Lung microvascular endothelial cell (primary cell): ENCODE measurements around the gene MXD1. TPM values are rescaled to one million over a fixed set of nuclear protein-coding genes. Genes with fewer than 3 reads are reported as not detected.
A peak's percentile ranks its signal among the peaks of the same experiment; 100 is the strongest.

ENCODE experiments used
- DNase-seq, 2 donors: peaks; one replicate each; pipeline versions ENCODE4 v3.0.0 to v3.0.0-alpha.2; 2010; ENCODE audit warnings: low read depth in 2 of 2
- total RNA-seq: library from RNA; depleted of rRNA; stranded (reverse); fragments of >200 nt; gene quantifications from 2 replicates; pipeline ENCODE4 v1.2.1, GENCODE V29; 2014

The MXD1 gene
- total RNA-seq, 1 donor from 2014 or later: 4.8 TPM

DNA sequence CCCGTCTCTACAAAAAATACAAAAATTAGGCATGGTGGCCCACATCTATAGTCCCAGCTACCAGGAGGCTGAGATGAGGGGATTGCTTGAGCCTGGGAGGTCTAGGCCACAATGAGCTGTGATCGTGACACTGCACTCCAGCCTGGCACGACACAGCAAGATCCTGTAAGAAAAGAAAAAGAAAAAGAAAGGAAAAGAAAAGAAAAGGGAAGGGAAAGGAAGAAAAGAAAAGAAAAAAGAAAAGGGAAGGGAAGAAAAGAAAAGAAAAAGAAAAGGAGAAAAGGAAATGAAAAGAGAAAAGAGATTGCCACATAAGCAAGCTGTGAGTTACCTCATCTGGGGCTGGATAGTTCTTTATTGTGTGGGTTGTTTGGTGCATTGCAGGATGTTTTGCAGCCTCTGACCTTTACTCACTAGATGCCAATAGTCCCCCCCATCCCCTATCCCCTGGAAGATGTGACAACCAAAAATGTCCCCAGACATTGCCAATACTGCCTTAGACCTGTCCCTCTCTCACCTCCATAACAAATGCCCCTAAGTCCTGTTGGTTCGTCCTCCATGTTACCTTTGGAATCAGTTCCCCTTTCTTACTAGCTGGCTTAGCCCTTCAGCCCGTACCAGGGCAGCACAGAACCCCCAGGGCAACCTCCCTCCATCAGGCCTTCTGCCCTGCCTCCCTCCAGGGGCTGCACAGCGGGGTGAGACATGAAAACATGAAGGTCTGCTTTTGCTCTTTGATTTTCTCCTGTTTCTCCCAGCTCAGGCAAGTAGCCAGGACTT is 37.6 kb downstream of the MXD1 start:
- no peak for DNase-seq

DNA sequence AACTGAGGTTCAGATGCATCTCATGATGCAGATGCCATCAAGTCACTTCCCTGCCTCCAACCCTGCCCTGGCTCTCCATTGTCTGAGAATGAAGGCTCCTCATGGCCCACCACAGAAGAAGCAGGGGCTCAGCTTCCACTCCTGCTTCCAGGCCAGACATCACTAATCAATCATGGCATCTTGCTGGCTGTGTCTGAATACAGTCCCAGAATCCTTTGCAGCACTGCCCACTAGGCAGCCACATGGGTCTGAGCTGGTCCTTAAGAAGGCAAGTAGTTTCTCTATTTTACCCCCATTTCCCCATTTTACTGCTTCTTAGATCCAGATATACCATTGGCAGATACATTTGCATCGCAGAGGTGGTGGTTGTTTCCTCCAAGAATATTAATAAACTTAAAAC is 39.2 kb downstream of the MXD1 start:
- DNase-seq: no peak

DNA sequence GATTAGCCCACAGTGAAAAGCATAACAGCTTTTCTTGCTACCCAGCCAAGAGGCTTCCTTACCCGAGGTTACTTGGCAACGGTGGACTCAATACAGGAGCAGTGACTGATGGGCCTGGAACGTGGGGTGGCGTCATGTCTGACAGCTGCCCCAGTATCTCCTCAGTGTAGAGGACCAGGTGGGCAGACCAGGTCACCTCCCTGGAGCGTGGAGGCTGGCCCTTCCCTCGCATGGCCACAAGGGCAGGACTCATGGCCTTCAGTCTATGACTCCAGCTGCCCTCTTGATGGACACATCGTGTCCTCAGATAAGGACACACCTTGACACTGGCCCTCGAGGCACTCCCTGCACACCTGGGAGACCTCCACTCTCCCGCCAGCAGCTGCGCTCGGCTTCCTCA is 40.1 kb downstream of the MXD1 start:
- no peak for DNase-seq

DNA sequence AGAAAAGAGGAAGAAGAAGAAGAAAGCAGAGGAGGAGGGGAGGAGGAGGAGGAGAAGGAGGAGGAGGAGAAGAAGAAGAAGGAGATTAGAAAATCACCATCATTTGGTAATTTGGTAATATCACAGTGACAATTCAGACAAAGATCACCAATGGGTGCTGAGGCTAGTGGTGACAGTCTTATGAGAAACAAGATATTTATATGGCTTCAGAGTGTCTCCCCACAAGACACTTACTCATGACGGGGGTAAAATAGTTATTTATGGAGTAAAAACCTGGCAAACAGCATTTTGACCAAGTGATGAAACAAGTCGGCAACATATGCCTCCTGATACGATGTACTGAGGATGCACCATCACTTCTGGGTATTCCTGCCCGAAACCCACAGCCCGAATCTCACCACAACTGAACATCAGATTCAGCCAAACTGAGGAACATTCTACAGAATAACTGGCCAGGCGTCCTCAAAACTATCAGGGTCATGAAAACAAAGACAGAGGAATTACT is 41.6 kb downstream of the MXD1 start:
- DNase-seq: no peak

DNA sequence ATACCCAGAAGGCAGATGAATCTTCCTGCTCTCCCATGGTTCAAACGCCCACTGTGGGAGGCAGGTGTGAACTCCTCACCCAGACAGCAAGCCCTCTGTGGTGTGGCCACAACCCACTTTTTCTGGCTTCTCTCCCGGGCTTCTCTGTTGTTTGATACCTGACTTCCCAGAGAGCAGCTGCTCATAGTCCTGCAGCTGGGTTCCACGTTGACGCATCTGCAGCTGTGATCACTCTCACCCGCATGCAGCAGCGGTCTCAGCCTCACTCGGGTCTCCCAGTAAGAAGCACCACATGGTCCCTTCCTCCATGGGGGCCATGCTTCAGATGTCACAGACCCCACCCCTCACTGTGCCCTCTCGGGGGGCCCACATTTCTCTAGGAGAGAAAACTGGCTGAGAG is 43.1 kb downstream of the MXD1 start:
- no peak for DNase-seq

DNA sequence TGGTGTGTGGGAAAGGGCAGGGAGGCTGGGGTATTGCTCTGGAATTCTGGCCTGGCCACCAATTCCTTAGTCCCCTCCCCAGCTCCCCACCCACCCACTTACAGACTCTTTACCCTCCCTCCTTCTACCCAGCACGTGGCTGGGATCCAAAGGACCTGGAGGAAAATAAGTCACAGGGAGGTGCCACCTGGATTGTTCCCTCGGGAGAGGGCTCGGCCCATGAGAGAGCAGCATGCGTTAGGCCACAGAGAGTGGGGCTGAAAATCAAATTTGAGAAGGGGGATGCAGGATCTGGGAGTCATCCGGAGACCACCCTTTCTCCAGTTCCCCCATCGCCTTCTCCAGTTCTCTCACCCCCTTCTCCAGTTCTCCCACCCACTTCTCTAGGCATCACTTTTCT is 43.6 kb downstream of the MXD1 start:
- DNase-seq: no peak

DNA sequence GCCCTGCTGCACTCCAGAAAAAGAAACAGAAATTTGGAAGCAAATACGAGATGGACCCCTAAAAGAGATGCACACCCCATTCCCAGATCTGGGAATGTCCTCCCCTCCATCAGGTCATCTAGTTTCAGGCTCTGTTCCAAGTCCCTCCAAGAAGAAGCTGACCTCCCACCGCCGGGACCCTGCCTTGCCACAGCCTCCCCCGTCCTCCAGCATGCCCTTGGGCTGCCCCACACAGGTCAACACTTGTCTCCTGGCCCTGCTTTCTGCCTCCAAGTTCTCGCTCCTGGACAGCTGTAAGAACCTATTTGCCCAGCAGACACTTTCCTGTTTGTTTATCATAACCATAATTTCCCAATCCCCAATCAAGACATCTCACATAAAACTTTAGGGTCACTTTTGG is 44.5 kb downstream of the MXD1 start:
- no peak for DNase-seq

DNA sequence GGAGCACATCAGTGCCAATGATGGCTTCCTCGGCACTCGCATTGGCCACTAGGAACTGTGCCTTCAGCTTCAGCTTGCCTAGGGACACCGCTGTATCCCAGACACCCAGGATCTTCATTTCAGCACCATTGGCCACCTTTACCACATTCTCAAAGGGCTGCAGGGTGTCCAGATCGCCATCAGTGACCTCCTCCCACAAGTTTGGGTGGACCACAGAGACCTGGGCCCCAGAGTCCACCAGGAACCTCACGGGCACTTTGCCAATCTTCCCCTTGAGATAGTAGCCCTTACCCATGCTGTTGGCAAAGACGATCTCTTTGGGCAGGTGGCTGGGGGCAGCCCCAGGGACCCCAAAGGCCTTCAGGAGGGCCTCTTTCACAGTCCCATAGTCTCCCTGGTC is 45.9 kb downstream of the MXD1 start:
- no peak for DNase-seq

DNA sequence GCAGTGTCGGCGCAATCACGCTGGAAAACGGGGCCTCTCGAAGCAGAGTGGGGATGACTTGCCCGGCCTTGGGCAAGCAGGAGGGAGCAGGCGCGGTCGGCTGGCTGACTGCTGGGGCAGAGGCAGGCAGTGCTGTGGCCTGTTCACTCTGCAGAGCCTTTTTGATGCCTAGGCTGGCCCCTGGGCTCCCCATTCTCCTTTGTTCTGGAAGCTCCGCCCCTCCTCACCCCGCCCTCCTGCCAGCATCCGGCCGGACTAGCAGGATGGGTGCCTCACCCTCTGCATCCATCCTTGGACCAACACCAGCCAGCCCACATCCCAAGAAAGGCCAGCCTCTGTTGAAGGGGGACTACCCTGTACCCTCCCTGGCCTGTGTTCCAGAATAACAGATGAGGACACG is 46.6 kb downstream of the MXD1 start, which contains the start of gene ASPRV1:
Gene ASPRV1, minus strand, starts transcription at position 136 of the 400 bp plus-strand sequence. CDS start 195 bp downstream, outside the sequence.
- no peak for DNase-seq

DNA sequence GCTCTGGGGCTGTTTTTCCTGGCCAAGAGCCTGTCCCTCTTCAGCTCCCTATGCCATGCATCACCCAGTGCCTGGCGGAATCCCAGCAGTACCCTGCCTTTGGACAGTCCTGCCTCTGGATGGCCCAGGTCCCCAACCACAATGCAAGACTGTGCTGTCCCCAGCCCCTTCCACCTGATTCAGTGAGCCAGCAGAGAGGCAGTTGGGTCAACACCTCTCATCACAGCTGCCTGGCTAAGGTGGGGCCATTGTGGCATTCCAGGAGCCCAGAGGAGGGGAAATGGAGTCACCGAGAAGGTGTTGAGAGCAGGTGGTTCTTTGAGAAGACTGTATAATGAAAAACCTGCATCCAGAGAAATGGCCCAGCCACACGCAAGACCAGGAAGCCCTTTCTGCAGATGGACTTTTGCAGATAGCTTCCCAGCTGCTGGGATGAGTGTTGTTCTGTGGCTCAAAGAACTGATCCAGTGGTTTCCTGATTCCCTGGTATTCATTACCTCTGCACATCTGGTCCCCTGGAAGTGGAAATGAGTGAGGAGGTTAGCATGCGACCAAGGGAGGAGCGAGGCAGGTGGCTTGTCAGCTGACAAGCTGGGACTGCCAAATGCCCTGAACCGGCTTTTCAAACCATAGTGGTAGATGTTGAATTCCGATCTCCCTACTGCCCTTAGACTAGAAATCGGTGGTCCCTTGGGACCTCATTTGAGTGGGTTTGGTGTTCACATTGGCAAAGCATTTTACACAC is 48.2 kb downstream of the MXD1 start:
- DNase-seq: no peak

DNA sequence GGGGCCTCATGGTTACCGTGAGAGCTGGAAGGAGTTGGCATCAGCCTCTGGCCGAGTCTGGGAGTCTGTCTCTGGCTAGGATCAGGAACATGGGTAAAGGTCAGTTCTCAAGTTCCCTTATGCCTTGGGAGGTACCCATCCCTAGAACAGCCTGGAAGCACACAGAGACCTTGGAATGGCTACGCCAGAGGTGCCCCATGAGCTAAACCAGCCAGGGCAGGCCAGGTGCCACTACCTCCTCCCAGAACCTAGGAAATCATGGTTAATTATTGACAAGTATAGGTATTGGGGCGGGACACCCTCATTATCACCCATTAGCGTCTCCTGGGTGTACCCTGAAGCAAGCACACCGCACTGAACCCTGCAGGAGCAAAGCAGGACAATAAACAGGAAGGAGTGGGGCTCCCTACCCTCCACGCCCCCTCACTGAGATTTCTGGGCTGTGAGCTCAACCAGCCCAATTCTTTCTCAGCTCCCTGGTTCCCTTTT is 49.5 kb downstream of the MXD1 start:
- DNase-seq: no peak

DNA sequence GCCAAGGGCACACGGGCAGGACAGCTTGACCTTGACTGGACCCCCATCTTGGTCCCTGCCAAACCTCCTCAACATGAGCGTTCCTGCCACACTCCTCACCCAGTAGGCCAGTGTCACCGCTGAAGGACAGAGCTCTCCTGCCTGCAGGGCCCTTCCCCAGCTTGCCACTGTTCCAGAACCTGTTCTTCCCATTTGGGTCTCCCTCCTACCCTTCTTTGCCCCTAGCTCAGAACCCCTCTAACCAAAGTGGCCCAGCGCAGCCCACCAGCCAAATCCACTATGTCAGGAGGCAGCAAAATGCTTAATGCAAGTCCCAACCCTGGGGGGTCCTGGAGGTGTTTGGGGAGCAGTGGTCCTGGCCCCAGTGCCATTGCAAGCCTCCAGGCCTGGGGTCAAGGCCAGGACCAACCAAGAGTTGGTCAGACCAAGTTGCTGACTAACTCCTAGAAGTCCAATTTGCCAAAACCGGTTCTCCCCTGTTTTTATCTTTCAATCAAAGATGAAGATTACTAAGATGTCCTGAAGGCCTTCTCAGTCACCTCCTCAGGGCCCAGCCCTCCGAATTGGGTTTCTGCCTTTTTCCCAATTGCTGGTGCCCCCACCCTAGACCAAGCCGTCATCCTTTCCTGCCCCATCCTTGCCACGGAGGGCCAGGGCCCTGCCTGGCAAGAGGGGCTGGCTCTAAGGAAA is 51.0 kb downstream of the MXD1 start:
- DNase-seq: no peak

DNA sequence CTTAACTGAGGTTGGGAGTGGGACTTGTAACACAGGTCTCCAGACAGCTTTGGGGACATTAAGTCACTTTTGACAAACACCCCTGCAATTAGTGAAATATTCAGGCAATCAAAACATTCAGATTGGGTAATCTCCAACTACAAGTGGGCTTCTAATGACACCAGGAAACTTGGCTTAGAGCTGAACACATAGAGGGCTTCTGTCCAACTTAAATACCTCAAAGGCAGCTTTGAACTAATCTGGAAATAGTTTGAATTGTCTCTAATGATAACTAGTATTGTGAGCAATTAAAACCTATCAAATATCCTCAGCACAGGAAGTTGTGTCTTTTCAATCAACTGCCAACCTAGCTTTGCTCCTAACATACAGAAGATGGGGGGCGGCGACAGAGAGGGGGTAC is 51.6 kb downstream of the MXD1 start:
- peak in 1 of 2 donors; percentile 40 for DNase-seq

DNA sequence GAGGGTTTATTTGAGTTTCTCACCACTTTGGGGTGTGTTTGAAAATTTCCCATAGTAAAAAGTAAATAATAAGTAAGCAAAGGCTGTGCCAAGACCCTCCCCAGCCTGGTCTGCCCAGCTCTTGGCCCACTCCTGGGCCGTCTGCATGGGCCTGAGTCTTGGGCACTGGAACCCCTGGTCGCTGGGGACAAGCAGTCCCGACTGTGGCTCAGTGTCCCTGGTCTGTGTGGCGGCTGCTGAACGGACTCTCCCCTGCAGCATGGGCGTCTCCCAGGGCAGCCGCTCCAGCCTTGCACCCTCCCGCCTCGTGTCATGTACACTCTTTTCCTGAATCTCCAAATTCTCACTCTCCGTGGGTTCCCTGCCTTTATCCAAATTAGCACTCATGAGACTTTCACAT is 53.7 kb downstream of the MXD1 start:
- no peak for DNase-seq

DNA sequence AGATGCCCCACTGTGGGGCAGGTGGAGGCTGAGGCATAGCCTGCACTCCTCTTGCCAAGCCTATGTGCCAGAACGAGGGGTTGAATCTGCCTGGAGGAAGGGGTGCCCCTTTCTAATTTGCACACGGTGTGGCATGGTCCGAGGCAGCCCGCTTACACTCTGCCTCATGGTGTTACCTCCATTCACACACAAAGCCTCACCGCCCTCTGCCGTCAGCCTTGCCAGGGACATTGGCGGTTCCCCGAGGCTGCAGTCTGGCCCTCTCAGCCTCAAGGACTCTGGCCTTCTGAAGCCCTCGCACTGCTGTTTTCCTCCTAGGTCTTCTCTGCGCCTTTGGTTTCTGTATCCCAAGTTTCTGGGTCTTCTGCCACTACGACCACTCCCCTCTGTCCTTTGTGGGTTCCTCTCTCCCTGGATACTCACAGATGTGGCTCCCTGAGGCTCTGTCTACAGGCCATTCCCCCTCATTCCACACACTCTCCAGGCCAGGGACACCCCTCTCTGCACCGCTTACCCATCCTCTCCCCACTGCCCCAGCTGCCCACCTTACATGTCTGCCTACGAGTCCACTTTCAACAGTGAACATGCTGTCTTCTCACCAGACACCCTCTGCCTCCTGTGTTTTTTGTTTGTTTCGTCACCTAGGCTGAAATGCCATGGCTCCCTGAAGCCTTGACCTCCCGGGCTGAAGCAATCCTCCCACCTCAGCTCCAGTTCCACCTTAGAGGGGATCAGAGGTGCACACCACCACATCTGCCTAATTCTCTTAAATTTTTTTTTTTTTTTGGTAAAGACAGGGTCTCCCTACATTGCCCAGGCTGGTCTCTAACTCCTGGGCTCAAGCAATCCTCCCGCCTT is 54.4 kb downstream of the MXD1 start:
- no peak for DNase-seq

DNA sequence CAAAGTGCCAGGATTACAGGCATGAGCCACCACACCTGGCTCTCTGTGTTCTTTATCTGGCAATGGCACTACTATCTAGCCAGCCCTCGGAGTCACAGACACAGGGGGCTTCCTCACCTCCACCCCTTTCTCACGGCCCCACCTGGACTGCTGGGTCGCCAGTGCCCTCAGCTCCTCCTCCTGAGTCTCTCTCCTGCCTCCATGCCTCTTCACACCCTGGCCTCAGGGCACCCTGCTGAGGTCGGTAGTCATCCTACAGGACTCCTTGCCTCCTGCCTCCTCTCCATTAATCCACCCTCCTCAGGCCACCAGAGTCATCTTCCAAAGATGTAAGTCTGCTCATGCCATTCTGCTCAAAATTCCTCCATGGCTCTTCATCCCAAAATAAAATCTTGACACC is 55.1 kb downstream of the MXD1 start:
- no peak for DNase-seq

DNA sequence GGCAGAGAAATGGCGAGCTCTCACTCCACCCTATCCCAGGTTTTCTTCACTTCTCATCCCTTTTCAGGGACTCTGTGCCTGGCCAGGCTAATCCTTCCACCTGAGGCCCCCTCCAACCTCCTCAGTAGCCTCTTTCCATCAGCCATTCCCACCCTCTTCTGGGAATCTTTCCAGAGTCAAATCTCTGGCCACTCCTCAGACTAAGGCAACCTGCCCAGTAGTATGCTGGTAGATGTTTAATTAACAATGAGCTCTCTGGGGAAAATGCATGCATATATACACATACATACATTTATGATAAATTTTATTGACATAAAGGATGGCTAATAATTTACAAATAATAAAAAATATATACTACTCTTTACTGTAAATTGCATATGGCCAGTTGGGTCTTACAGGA is 57.9 kb downstream of the MXD1 start:
- DNase-seq: no peak

DNA sequence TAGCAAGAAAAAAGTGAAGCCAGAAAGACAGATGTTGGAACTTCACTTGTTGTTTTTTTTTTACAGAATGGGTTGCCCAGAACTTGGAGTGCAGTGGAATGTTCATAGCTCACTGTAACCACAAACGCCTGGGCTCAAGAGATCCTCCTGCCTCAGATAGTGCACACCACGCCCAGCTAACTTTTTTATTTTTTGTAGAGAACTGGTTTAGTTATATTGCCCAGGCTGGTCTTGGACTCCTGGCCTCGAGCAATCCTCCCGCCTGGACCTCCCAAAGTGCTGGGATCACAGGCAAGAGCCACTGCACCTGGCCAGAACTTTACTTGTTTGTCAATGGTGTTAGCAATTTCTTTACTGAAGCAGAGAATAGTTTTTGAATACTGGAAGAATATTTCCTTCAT is 58.4 kb downstream of the MXD1 start:
- DNase-seq: no peak

DNA sequence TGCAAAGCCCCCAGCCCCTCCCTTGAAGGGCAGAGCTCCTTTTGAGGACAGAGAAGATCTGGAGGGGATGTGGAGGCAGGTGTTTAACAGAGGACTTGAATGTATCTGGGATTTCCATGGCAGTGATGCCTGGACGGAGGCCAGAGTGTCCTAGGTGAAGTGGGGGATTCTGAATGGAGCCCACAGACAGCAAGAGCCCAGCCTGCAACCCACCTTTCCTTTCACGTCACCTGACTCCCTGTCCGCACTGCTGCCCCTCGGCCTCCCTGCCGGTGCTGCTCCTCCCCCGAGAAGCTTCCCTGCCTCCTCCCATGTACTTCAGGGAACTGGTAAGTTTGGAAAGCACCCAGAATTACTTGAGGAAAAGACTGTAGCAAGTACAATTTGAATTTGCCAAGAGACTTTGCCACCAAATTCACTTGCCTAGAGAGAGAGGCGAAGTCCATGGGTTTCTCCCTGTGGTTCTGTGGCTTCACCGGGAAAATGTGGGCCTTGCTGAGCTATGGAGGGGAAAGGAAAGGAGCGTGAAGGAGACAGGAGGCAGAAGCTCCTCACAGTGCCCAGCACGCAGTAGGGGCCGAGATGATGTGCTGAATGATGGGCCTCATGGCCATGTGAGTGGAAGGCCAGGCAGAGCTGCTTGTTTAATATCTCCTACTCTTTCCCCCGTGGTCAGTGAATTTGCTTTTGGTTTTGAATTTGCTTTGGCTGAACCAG is 60.4 kb downstream of the MXD1 start:
- no peak for DNase-seq

DNA sequence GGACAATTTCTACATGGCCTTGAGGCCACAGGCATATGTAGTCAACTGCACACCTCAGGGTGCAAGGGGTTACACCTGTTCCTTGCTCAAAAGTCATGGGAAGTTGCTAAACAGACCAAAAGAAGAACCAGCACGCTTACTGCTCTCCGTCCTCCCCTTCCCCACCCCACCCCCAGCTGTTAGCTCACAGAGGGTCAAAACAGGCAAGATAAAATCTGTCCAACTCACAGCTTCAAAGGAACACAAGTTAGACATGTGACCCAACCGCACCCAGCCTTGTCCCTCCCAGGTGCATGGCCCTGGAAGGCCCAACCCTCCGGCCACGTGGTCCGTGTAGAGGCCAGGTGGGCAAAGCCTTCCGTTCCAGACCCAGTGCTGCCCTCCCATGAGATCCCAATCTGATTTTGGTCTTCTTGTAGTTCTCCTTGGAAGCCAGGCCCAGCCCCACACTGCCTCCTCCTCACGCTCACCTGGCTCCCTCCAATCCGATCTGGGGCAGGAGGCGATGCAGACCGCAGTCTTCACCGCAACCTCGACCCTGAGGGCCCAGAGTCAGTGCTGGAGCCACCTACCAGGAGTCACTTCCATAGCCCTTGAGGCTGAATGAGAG is 61.0 kb downstream of the MXD1 start:
- DNase-seq: no peak
